Cardiac atrium fibroblast (primary cell): ENCODE measurements around the gene ALDH1L1. TPM values are rescaled to one million over a fixed set of nuclear protein-coding genes. Genes with fewer than 3 reads are reported as not detected.

Source experiments
- total RNA-seq: library from RNA; depleted of rRNA; stranded (reverse); fragments of >200 nt; gene quantifications from 2 replicates; pipeline ENCODE4 v1.2.3, GENCODE V29; 2015

Gene ALDH1L1
- 7.0 and 13.7 TPM in 2 replicates for total RNA-seq

GRCh38 chr3:126180477-126181397 lies at the start of gene ALDH1L1:
Gene ALDH1L1, minus strand, starts transcription at chr3:126180586. Its CDS starts 19,607 bp downstream, at chr3:126160979.

GRCh38 chr3:126083913-126084767 lies 96.2 kb downstream of the ALDH1L1 start, which contains the start of gene SLC41A3:
Gene SLC41A3, minus strand, starts transcription at chr3:126084124. Its CDS starts 15,905 bp downstream, at chr3:126068219.

Other genes starting within 250 kb of the ALDH1L1 start
- not detected in 2 replicates for gene ROPN1B, start 211.4 kb downstream of the ALDH1L1 start, total RNA-seq
- 38.7 and 43.5 TPM in 2 replicates for gene SLC41A3, start 96.5 kb downstream of the ALDH1L1 start, total RNA-seq
- 4.2 and 8.5 TPM in 2 replicates for gene KLF15, start 176.8 kb upstream of the ALDH1L1 start, total RNA-seq
- not detected in 2 replicates for gene CFAP100, start 214.3 kb upstream of the ALDH1L1 start, total RNA-seq